Urinary bladder (tissue), 4 donors: ENCODE results near the gene HNRNPA1. TPM values are rescaled to one million over a fixed set of nuclear protein-coding genes. Genes with fewer than 3 reads are reported as not detected.
"Not testable (repeated sequence)": the region's sequence is repeated elsewhere in the genome, so short reads cannot be mapped to it uniquely, and the experiment has no call there.

Experiments
- DNase-seq: peaks from one replicate; pipeline ENCODE4 v3.0.0-alpha.2; 2015; ENCODE audit errors: extremely low spot score
- H3K27ac ChIP-seq: one replicate; pipeline ENCODE4 v1.5.1; 2013; ENCODE audit warnings: low read depth, mild to moderate bottlenecking, moderate library complexity
- H3K36me3 ChIP-seq: one replicate; pipeline ENCODE4 v1.6.1; 2013; ENCODE audit warnings: mild to moderate bottlenecking, moderate library complexity; ENCODE audit not compliant: insufficient read depth
- H3K4me1 ChIP-seq: one replicate; pipeline ENCODE4 v1.6.1; 2013; ENCODE audit warnings: mild to moderate bottlenecking, moderate library complexity; ENCODE audit not compliant: insufficient read depth
- H3K4me3 ChIP-seq: one replicate; pipeline ENCODE4 v1.5.1; 2013; ENCODE audit warnings: low read depth, low read length
- WGBS: extraction: QIAGEN DNeasy Blood & Tissue Kit; methylation state at CpG from one replicate; pipeline ENCODE4 v1.1.7; 2013; 5-methylcytosine and 5-hydroxymethylcytosine counted together
- polyA plus RNA-seq: library from polyadenylated mRNA; stranded (reverse); fragments of 200-250 nt; gene quantifications from one replicate; pipeline ENCODE4 v1.2.3, GENCODE V29; 2013
- total RNA-seq: library from RNA; depleted of rRNA; stranded (reverse); fragments of >200 nt; gene quantifications from one replicate; pipeline ENCODE4 v1.2.3, GENCODE V29; 2014
- donor health status: healthy with polysubstance abuse.
- donor health status: healthy.

HNRNPA1 gene
- total and polyA plus RNA-seq, 2 donors, result 375 to 1,101 TPM

DNA sequence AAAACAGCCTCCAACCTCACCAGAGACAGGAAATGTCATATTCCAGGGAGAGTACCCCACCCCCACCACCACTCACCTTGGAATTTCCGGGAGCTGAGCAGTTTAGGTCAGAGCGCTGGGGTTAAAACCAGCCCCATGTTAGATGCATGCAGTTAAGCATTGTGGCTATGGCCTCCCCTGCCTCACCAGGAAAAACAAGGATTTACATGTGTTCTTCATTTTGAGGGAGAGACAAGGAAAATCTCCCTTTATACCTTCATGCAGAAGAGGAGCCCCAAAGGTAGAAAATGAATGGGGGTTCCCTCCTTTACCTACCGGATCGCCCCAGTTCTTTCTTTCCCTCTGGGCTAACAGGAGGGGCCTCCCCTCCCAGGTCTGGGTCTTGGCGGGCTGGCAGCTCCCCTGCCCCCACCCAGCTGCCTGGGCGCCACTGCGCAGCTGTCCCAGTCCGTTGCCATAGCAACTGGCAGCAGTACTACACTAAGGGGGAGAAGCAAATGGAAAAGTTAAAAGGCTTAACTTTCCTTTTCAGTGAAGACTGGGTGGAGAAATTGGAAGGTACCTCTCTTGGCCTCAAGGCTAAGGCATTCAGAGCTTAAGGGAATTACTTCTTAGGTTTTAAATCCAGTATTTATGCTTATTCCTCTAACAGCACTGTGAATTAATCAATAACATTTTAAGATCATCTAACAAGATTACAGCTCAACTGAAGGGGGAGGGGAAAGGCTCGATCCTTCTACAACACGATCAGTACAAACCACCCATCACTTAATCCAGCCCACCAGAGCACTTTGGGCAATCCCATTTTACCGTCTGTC is 21.1 kb upstream of the HNRNPA1 start:
- WGBS, result 6% methylated on average over 11 of the region's 11 CpGs
- DNase-seq, result peak; percentile 77
- no peaks in the 10 kb centered on the region for H3K4me1 ChIP-seq
- peak overlapping the region; percentile 74 for H3K27ac ChIP-seq
- peak overlapping the region; percentile 21 for H3K4me3 ChIP-seq
- H3K36me3 ChIP-seq, result peaks cover 2% of the 10 kb centered on the region

DNA sequence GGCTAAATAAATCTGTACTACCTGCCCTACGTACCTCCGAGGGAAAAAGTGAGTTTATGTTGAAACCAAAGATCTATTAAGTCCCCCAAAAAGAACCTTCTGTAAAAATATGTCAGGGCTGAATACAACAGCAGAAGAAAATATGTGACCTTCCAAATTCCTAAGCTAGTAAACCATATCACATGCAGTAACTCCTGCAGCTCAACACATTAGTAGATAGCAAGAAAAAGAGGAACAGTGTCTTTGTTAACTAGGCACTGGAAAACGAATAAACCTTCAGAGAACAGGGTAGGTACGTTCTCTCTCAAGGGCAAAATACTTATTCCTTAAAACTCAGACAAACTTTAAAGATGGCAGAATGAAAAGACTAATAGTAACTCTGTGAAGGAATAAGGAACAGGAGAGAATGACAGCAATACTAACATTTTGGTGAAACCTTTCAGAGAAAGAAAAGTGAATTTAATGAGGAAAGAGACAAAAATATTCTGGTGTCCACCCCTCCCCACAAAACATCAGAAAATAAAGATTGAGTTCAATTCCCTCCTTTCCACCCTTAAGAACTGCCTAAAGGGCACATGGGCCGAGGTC is 18.6 kb upstream of the HNRNPA1 start:
- H3K27ac ChIP-seq, result no peak overlapping the region
- peaks cover 2% of the 10 kb centered on the region for H3K36me3 ChIP-seq
- 45% methylated on average over 5 of the region's 5 CpGs for WGBS
- DNase-seq, result no peak
- H3K4me3 ChIP-seq, result no peak overlapping the region
- no peaks in the 10 kb centered on the region for H3K4me1 ChIP-seq

DNA sequence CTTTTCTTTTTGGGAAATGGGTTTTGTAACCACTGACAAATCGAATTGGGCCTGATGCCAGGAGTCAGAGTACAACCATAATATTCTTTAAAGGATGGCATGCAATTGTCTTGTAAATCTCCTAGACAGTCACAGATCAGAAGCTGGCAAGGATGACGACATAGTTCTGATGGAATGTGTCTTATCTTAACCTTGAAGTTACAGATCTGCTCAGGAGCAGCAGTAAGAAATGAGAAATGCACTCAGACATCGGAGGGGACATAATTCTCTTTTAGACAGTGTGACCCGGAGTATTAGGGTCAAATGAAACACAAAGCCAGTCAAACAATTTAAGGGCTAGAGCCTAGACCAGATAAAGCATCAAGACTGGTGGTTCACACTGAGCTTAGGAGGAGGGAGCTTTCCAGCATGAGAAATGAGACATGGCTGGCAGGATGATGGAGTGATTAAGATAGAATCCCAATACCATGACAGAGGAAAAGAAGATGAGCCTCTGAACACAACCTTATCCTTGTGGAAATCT is 18.1 kb upstream of the HNRNPA1 start:
- DNase-seq, result no peak
- no peaks in the 10 kb centered on the region for H3K4me1 ChIP-seq
- H3K27ac ChIP-seq, result no peak overlapping the region
- WGBS, result 24% methylated on average over 4 of the region's 4 CpGs
- peaks cover under 1% of the 10 kb centered on the region for H3K36me3 ChIP-seq
- no peak overlapping the region for H3K4me3 ChIP-seq

DNA sequence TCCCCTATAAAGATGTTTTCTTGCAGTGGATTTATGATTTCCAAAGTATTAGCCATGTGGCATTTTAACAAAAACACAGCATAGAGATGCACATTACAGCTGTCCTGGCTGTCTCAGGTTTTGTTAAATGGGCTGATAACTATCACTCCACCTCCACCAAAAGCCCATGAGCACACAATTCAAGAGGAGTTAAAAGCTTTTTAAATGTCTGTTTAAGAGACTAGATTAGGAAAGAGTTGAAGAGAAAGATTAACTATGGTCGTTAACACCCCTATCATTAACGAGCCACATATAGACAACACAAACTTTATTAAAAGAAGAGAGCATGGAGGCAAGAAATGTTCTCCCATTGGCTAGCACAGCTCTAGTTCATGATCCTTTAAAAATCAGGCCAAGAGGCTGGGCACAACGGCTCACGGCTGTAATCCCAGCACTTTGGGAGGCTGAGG is 15.1 kb upstream of the HNRNPA1 start:
- Histone ChIP-seq H3K27ac (no peak overlapping the region), H3K36me3 (no peaks in the 10 kb centered on the region), H3K4me3 (no peak overlapping the region), H3K4me1 (no peaks in the 10 kb centered on the region)
- peak; percentile 47 for DNase-seq
- WGBS, result 52% methylated on average over 4 of the region's 4 CpGs

DNA sequence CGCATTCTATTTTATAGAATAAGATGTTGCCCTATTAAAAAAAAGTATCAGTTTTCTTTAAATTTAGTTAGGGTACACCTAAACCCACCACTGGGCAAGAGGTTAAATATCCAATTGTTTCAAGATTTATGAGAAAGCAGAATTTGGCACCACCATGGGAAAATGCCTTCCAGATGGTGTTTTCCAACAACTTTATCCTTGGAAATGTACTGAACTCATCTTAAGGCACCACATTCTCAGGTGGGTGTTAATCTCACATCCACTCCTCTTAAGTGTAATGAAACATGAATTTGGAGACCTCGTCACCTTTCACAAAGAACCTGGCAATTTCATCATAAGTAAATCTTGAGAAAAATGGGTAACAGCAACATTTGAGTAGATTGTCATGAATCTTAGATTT is 13.7 kb upstream of the HNRNPA1 start:
- no peaks in the 10 kb centered on the region for H3K4me1 ChIP-seq
- DNase-seq, result no peak
- WGBS, result 95% methylated on average over 2 of the region's 2 CpGs
- no peak overlapping the region for H3K4me3 ChIP-seq
- H3K36me3 ChIP-seq, result no peaks in the 10 kb centered on the region
- H3K27ac ChIP-seq, result no peak overlapping the region

DNA sequence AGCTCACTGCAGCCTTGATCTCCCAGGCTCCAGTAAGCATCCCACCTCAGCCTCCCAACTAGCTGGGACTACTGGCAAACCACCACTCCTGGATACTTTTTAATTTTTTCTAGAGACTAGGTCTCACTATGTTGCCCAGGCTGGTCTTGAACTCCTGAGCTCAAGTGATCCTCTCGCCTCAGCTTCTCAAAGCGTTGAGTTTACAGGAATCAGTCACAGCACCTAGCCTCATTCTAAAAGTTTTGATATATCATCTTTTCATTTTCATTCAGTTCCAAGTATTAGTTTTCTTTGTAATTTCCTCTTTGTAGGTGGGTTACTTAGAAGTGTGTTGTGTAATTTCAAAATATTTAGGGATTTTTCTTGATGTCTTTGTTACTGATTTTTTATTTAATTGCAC is 10.2 kb upstream of the HNRNPA1 start:
- Histone ChIP-seq H3K36me3 (no peaks in the 10 kb centered on the region), H3K4me1 (no peaks in the 10 kb centered on the region), H3K4me3 (no peak overlapping the region), H3K27ac (no peak overlapping the region)
- WGBS, result 93% methylated on average over 2 of the region's 2 CpGs
- no peak for DNase-seq

DNA sequence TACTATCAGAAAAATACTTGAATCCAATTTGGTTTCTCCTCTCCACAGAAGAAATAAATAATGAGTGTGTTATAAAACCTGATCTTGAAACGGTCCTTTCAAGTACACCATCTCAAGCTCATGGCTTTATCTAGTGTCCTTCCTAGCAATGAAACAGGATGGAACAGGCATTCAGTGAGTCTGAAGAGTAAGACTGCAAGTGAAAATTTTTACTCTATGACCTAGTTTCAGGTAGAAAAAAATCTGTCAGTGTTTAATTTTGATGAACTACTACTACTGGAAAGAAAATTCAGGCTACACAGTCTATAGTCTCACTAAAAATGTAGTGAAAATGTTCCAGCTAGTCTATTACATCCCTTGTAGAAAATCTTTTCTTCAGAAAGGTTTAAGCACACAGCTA is 8.3 kb upstream of the HNRNPA1 start:
- no peak for DNase-seq
- 52% methylated on average over 1 of the region's 1 CpG for WGBS
- Histone ChIP-seq H3K27ac (no peak overlapping the region), H3K4me1 (no peaks in the 10 kb centered on the region), H3K36me3 (no peaks in the 10 kb centered on the region), H3K4me3 (no peak overlapping the region)

DNA sequence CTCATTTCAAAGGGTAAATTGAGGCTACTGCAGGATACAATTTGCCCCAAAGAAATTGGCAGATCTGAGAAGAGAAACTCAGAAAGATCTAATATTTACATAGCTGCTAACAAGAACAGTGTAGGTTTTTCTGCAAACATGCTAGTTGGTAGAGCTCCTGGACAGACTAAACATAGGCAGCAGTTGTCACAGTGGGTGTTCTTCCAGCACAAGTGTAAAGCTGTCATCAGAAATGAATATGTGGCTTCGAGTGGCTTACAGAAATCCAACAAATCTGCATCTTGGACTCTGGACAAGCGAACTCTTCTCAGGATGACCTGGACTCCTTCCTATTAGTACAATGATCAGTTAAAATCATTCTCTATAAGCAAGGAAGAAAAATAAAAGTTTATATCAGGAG is 6.5 kb upstream of the HNRNPA1 start:
- no peak overlapping the region for H3K27ac ChIP-seq
- 51% methylated on average over 2 of the region's 2 CpGs for WGBS
- DNase-seq, result no peak

DNA sequence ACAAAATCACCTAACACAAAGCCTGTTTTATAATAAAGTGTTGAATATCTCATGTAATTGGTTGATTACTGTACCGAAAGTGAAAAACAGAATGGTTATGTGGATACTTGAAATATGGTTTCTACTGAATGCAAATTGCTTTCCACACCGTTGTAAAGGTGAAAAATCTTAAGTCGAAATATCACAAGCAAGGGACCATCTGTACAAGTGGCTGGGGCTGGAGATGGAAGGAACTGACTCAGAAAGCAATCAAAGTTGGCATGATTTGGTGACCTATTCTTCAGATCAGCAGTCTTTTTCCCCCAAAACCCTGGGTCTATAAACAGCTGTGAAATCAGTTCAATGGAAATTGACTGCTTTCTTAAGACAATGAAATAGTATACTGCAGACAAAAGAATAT is 4.2 kb upstream of the HNRNPA1 start:
- H3K27ac ChIP-seq, result no peak overlapping the region
- no peak overlapping the region for H3K4me3 ChIP-seq
- DNase-seq, result no peak
- H3K36me3 ChIP-seq, result no peaks in the 10 kb centered on the region
- 89% methylated on average over 3 of the region's 3 CpGs for WGBS
- no peaks in the 10 kb centered on the region for H3K4me1 ChIP-seq

More for the DNA sequence above, 6.5 kb upstream of the HNRNPA1 start:
- Histone ChIP-seq H3K4me1 (no peaks in the 10 kb centered on the region), H3K36me3 (no peaks in the 10 kb centered on the region), H3K4me3 (no peak overlapping the region)

DNA sequence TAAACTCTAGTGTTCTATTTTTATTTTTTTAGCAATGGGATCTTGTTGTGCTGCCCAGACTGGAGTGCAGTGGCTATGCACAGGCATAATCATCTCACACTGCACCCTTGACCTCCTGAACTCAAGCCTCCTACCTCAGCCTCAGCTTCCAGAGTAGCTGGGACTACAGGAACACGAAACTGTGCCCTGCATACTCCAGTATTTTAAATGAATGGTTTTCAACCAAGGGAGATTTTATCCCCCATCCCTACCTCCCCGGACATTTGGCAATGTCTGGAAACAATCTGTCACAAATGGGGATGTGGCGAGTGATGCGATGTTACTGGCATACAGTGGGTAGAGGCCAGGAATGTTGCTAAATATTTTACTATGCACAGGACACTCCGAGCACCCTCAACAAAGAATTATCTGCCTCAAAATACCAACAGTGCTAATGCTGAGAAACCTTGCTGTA is 2.7 kb upstream of the HNRNPA1 start:
- no peaks in the 10 kb centered on the region for H3K36me3 ChIP-seq
- H3K4me1 ChIP-seq, result no peaks in the 10 kb centered on the region
- WGBS, result 40% methylated on average over 5 of the region's 5 CpGs
- no peak overlapping the region for H3K27ac ChIP-seq
- H3K4me3 ChIP-seq, result no peak overlapping the region
- no peak for DNase-seq

DNA sequence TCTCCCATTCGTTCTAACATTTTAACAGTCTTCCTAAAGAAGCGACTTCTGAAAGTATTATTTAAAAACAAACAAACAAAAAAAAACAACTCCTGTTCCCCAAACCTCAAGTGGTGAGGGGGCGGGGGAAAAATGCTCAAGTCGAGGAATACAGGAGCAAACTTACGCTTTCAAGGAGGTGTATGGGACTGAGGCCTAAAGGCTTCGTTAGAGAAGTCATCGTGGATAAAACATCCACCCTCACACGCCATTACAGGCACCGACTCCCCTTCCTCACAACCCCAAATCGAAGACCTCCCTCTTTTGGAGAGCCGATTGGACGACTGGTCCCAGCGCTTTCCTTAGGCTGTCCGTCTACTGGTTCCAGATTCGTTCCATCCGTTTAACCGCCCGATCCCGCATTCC is 1.3 kb upstream of the HNRNPA1 start:
- Histone ChIP-seq H3K27ac (peak overlapping the region; percentile 87), H3K36me3 (no peaks in the 10 kb centered on the region), H3K4me3 (peak overlapping the region; percentile 50), H3K4me1 (no peaks in the 10 kb centered on the region)
- DNase-seq, result no peak
- WGBS, result under 1% methylated on average over 19 of the region's 19 CpGs

DNA sequence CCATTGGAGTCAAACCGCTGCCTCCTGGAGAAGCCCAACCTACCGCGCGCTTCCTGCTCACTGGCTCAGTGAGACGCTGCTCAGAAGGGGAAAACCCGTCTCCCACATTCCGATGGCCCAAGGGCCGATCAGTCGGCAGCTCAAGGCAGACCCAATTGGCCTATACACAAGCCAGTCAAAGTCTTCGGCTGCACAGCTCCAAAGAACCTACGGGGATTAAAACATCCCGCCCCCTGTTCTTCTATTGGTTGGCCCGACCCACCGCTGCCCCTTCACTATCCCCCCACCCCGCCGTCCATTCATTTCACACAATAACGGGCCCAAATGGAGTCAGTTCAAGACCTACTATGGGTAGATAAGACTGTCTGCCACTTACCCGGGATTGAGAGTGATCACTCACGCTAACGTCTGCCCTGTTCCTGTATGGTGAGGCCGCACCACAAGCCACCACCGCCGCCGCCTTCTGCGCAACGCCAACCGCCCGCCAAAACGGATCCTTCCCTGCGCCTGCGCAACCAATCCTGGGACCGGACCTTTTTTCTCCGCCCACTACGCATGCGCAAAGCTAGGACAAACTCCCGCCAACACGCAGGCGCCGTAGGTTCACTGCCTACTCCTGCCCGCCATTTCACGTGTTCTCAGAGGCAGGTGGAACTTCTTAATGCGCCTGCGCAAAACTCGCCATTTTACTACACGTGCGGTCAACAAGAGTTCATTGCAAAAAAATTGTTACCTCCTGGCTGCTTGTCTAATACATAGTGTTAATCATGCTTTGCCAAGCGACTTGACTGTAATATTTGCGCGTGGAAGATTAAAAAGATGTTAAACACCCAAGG is 676 bp upstream of the HNRNPA1 start, which contains the start of gene CBX5:
CBX5 (minus strand) TSS at position 491 of the 836 bp plus-strand sequence. CDS start 22,472 bp downstream, outside the sequence.
- no peaks in the 10 kb centered on the region for H3K36me3 ChIP-seq
- peak; percentile 100 for DNase-seq
- under 1% methylated on average over 49 of the region's 49 CpGs for WGBS
- H3K27ac ChIP-seq, result peak within 1 kb of the TSS; percentile 88
- H3K4me1 ChIP-seq, result no peaks in the 10 kb centered on the region
- peak within 1 kb of the TSS; percentile 77 for H3K4me3 ChIP-seq

DNA sequence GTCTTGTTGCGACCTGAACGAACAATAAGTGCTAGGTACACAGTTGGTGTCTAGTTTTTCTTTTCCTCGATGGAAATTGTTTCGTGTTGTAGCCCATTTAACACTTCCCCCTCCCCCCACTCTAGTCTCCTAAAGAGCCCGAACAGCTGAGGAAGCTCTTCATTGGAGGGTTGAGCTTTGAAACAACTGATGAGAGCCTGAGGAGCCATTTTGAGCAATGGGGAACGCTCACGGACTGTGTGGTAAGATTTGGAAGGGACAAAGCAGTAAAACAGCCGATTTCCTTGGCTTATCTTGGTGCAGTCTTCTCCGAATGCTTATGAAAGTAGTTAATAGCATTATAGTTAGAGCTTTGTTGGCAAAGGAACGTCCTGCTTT is 724 bp downstream of the HNRNPA1 start:
- peak overlapping the region; percentile 51 for H3K27ac ChIP-seq
- not testable (repeated sequence) for DNase-seq, H3K36me3 ChIP-seq, H3K4me1 ChIP-seq
- under 1% methylated on average over 10 of the region's 10 CpGs for WGBS
- peak overlapping the region; percentile 77 for H3K4me3 ChIP-seq
